G401 (cell line): ENCODE measurements around the gene SKI. TPM values are rescaled to one million over a fixed set of nuclear protein-coding genes. Genes with fewer than 3 reads are reported as not detected.
A peak's percentile ranks its signal among the peaks of the same experiment; 100 is the strongest.

Source experiments
- DNase-seq: peaks from one replicate; pipeline ENCODE4 v3.0.0-alpha.2; 2015; ENCODE audit warnings: low spot score
- in situ Hi-C: cut with HindIII; loops from 2 replicates; pipeline ENCODE4 v1.10.0; 2016; ENCODE audit warnings: low sequenced_read_pairs, mixed read lengths
- total RNA-seq: library from RNA; depleted of rRNA; stranded (reverse); fragments of >200 nt; shearing (Covaris generic); gene quantifications from 2 replicates; pipeline ENCODE4 v1.2.3, GENCODE V29; 2014

The SKI gene
- total RNA-seq, 1 experiment from 2014 or later: 15.2 TPM

GRCh38 chr1:2206813-2207487 lies 21.2 kb upstream of the SKI start:
- DNase-seq: no peak
- in situ Hi-C loops: no loop called here

GRCh38 chr1:2208309-2209239 lies 19.5 kb upstream of the SKI start:
- DNase-seq: no peak
- in situ Hi-C loops: no loop called here

- in situ Hi-C loops: no loop called here
- DNase-seq: no peak
Measured at GRCh38 chr1:2209400-2210083, 18.6 kb upstream of the SKI start.

- in situ Hi-C loops: no loop called here
Measured at GRCh38 chr1:2210084-2210653, 17.9 kb upstream of the SKI start.

GRCh38 chr1:2210786-2211185 lies 17.3 kb upstream of the SKI start:
- in situ Hi-C loops: no loop called here
- DNase-seq: no peak

More at GRCh38 chr1:2210084-2210653, 17.9 kb upstream of the SKI start:
- no peak for DNase-seq

GRCh38 chr1:2212274-2212531 lies 15.9 kb upstream of the SKI start:
- in situ Hi-C loops: no loop called here
- DNase-seq: no peak

- in situ Hi-C loops: no loop called here
- peak; percentile 98 for DNase-seq
Measured at GRCh38 chr1:2212532-2213491, 15.3 kb upstream of the SKI start.

- in situ Hi-C loops: no loop called here
- peak; percentile 94 for DNase-seq
Measured at GRCh38 chr1:2213576-2214505, 14.3 kb upstream of the SKI start.

GRCh38 chr1:2214541-2215241 lies 13.4 kb upstream of the SKI start:
- DNase-seq: no peak
- in situ Hi-C loops: no loop called here

GRCh38 chr1:2215329-2215728 lies 12.8 kb upstream of the SKI start:
- no peak for DNase-seq
- in situ Hi-C loops: no loop called here

GRCh38 chr1:2215909-2216766 lies 12.0 kb upstream of the SKI start:
- DNase-seq: no peak
- in situ Hi-C loops: no loop called here

- no peak for DNase-seq
- in situ Hi-C loops: no loop called here
Measured at GRCh38 chr1:2216767-2217058, 11.4 kb upstream of the SKI start.

GRCh38 chr1:2221271-2221670 lies 6.8 kb upstream of the SKI start:
- no peak for DNase-seq
- in situ Hi-C loops: no loop called here

GRCh38 chr1:2224170-2224584 lies 3.9 kb upstream of the SKI start:
- in situ Hi-C loops: no loop called here
- no peak for DNase-seq

- DNase-seq: no peak
- in situ Hi-C loops: no loop called here
Measured at GRCh38 chr1:2224631-2225428, 3.3 kb upstream of the SKI start.
